ENCODE data around the gene TTC12. TPM values are rescaled to one million over a fixed set of nuclear protein-coding genes. Genes with fewer than 3 reads are reported as not detected.

TTC12 gene
- total and polyA plus RNA-seq, 2 of the 8 experiments (the other 6 are each of a cell fraction or from before 2014, with no cell fraction given) = 4.7 to 9.0 TPM

DNA sequence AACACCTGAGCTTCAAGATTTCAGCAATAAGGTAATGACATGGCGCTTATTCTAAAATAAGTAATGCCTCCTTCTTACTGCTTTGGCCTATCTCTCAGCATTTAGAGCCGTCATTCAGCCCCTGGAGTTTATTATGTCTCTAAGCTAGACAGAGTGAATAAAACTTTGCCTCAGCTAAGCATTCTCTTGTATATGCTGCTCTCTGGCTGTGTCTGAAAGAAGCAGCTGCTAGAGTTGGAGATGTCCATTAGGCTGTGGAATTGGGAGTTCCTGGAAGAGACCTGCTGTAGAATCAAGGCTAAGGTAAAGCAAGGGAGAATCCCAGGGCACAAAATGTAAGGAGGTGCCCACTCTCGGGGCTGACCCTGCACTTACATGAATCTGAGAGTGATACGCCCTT, 35.5 kb upstream of the TTC12 start:
- no peaks in the 10 kb centered on the region for H3K27me3 ChIP-seq (replicated peaks in 1 of 4; ENCODE audit: control insufficient read depth in 3 of 4, extremely low read depth in 1 of 4, insufficient read depth in 3 of 4, low read length in 3 of 4)
- no peak overlapping the region for H4K91ac ChIP-seq (replicated peaks; ENCODE audit: insufficient read length, low read length)
- H3K9me3 ChIP-seq (ENCODE audit: insufficient read depth in 2 of 2, low read depth in 1 of 2, low read length in 1 of 2) = no peaks in the 10 kb centered on the region
- no peaks in the 10 kb centered on the region for H3K36me3 ChIP-seq (ENCODE audit: control insufficient read depth in 2 of 4, insufficient read depth in 4 of 4, low read length in 3 of 4)
- ChIA-PET CTCF (ENCODE audit: partially characterized antibody) (interaction anchor here (0.8 to 1.5 kb wide), 2 partner anchors 10 to 140 kb away, joined by 3 to 4 read pairs; no protein-coding TSS in a partner anchor), POLR2A (ENCODE audit: partially characterized antibody) (no interaction called here)
- no peaks in the 10 kb centered on the region for H3K79me1 ChIP-seq (ENCODE audit: low read depth, low read length)
- no peaks in the 10 kb centered on the region for H3K79me2 ChIP-seq (ENCODE audit: control insufficient read depth in 1 of 2, insufficient read depth in 2 of 2, low read length in 2 of 2)
- H4K20me1 ChIP-seq (replicated peaks in 1 of 2; ENCODE audit: control insufficient read depth in 1 of 2, insufficient read depth in 2 of 2, low read length in 2 of 2) = no peaks in the 10 kb centered on the region
- no peak overlapping the region for H3K23ac ChIP-seq (ENCODE audit: insufficient read length)
- no peak overlapping the region for H2AFZ ChIP-seq (ENCODE audit: low read length)
- no peak overlapping the region for H2AK5ac ChIP-seq (ENCODE audit: low read depth, low read length)
- H2BK120ac ChIP-seq (replicated peaks; ENCODE audit: low read depth, low read length) = no peak overlapping the region
- H3K4me1 ChIP-seq (replicated peaks in 1 of 4; ENCODE audit: control insufficient read depth in 3 of 4, insufficient read depth in 4 of 4, low read length in 3 of 4) = no peaks in the 10 kb centered on the region
- no peak overlapping the region for H4K5ac ChIP-seq (ENCODE audit: insufficient read length, low read depth, low read length)
- no peak overlapping the region for H3K18ac ChIP-seq (ENCODE audit: extremely low read depth, low read length)
- H2BK20ac ChIP-seq (ENCODE audit: low read length) = no peak overlapping the region
- no peaks in the 10 kb centered on the region for H3K23me2 ChIP-seq (ENCODE audit: low read depth, low read length)
- DNase-seq (ENCODE audit: low read depth in 1 of 2, low spot score in 2 of 2) = no peak
- H4K8ac ChIP-seq (ENCODE audit: extremely low read depth, insufficient read depth, low read length) = no peak overlapping the region
- H3K14ac ChIP-seq (ENCODE audit: insufficient read length) = no peak overlapping the region
- no peak overlapping the region for H2BK12ac ChIP-seq (ENCODE audit: low read depth, low read length)
- H3K27ac ChIP-seq (ENCODE audit: low read depth, low read length) = no peak overlapping the region
- H2BK15ac ChIP-seq (ENCODE audit: low read length) = no peak overlapping the region
- H3K4ac ChIP-seq (replicated peaks; ENCODE audit: insufficient read length, low read depth, low read length) = no peak overlapping the region
- no peak overlapping the region for H3K9ac ChIP-seq (replicated peaks in 1 of 4; ENCODE audit: extremely low read depth in 1 of 4, low read depth in 3 of 4, low read length in 3 of 4)
- WGBS, 2 experiments (ENCODE audit: extremely low coverage in 1 of 2, insufficient coverage in 1 of 2, insufficient read length in 1 of 2, insufficient replicate concordance in 2 of 2, low coverage in 1 of 2, low lambda C conversion rate in 2 of 2, missing lambda C conversion rate in 1 of 2) = 81% methylated on average over 4 of the region's 4 CpGs; no CpG with 5 or more reads in 1 of the 2 experiments
- no peak for FAIRE-seq
- no peak overlapping the region for H2BK5ac ChIP-seq (ENCODE audit: low read depth, low read length)
- no peak overlapping the region for H3K4me2 ChIP-seq (ENCODE audit: insufficient read depth in 1 of 2, low read depth in 2 of 2, low read length in 2 of 2)
- no peak for TF ChIP-seq CBX8 (IDR thresholded peaks at IDR 0.05; ENCODE audit: borderline replicate concordance, low read depth, low read length)
- no peak for TF ChIP-seq CREB1 (IDR thresholded peaks at IDR 0.05)
- 0 out of 4 replicates have a peak, but pooled peaks of 1 of the 2 experiments have one; percentile 17 for TF ChIP-seq RAD21 (IDR thresholded peaks at IDR 0.05 in 1 of 2, conservative IDR thresholded peaks at IDR 0.05 in 1 of 2; ENCODE audit: low read depth in 2 of 2, low read length in 2 of 2)
- H3K56ac ChIP-seq (replicated peaks; ENCODE audit: insufficient read length, low read depth, low read length) = no peak overlapping the region
- H3K4me3 ChIP-seq (ENCODE audit: extremely low read depth in 1 of 4, insufficient read depth in 2 of 4, low read depth in 3 of 4, low read length in 4 of 4) = no peak overlapping the region
